ENCODE results near the gene ARHGEF35.
"Not testable (repeated sequence)": the region's sequence is repeated elsewhere in the genome, so short reads cannot be mapped to it uniquely, and the experiment has no call there.

ARHGEF35 gene

GRCh38 chr7:144178380-144179164 lies 17.1 kb downstream of the ARHGEF35 start:
- not testable (repeated sequence) for DNase-seq

DNA sequence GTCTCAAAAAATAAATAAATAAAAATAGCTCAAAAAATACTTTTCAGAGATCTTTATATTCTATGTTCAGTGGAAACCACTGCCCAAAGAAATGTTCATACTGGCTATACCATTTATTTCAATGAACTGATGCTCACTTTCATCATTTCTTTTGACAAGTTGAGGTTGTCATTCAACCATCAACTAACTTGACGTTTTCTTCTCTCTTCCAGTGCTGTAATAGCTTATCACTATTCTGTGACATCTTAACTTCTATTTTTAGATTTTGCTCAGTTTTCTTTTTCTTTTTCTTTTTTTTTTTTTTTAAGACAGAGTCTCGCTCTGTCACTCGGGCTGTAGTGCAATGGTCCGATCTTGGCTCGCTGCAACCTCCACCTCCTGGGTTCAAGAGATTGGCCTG lies 21.0 kb downstream of the ARHGEF35 start:
- DNase-seq, result no peak

GRCh38 chr7:144171594-144172350 lies 23.9 kb downstream of the ARHGEF35 start:
- not testable (repeated sequence) for DNase-seq

DNA sequence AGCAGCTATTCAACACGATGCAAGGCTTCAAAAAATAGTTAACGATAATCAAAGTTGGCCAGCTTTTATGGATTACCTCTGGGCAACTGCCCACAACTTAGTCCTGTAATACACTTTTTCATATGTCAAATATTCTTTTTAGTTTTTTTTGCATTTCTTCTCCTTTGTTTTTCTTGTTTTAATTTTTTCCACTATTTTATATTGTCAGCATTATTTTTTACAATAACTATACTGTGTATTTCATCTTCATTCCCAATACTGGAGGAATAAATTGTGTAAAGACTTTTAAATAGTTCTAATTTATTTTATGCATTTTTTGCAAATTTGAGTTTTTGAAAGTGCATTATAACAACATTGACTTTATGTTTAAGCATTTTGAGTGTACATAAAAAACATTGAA lies 30.8 kb downstream of the ARHGEF35 start:
- DNase-seq, result no peak

- no peak for DNase-seq
Measured at GRCh38 chr7:144158861-144159260, 36.8 kb downstream of the ARHGEF35 start.

GRCh38 chr7:144148224-144148827 lies 47.3 kb downstream of the ARHGEF35 start:
- no peak for DNase-seq

DNA sequence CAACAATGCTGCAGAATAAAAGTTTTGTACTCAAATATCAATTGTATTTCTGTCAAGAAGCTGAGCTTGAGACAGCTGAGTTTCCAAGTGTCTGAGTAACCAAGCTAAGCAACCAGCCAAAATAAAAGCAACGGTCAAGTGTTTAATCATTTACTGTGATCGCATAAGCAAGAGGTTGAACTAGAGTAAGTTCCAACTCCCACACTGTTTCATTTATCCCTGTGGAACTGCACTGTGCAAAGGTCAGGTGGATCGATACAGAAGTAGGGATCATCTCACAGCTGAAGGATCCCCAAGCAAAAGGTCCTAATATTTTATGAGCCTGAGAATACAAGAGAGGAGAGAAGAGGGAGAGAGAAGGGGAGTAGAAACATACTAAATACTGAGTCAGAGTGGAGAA lies 51.2 kb downstream of the ARHGEF35 start:
- DNase-seq, result no peak

DNA sequence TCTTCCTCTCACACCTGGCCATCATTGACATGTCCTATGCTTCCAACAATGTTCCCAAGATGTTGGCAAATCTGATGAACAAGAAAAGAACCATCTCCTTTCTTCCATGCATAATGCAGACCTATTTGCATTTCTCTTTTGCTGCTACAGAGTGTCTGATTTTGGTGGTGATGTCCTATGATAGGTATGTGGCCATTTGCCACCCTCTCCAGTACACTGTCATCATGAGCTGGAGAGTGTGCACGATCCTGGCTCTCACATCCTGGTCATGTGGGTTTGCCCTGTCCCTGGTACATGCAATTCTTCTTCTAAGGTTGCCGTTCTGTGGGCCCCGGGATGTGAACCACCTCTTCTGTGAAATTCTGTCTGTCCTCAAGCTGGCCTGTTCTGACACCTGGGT lies 53.4 kb downstream of the ARHGEF35 start:
- DNase-seq, result no peak

GRCh38 chr7:144137501-144137900 lies 58.1 kb downstream of the ARHGEF35 start:
- DNase-seq, result no peak

Measured in activated CD8-positive, alpha-beta memory T cell treated with anti-CD3 and anti-CD28 coated beads for 24 hours (primary cell).